GM12875 (cell line): ENCODE data around the gene FAR2.

Source experiments
- H3K4me3 ChIP-seq: one replicate; pipeline ENCODE4 v1.5.1; 2011; ENCODE audit warnings: low read depth, low read length, control low read depth
- TF ChIP-seq, protein P1 (sequence below): IDR thresholded peaks from 2 replicates; pipeline ENCODE4 v1.5.1; 2011; ENCODE audit warnings: low read depth, mild to moderate bottlenecking, control low read depth, inconsistent platforms, low read length, moderate library complexity, borderline replicate concordance; ENCODE audit not compliant: insufficient read depth

FAR2 gene

DNA sequence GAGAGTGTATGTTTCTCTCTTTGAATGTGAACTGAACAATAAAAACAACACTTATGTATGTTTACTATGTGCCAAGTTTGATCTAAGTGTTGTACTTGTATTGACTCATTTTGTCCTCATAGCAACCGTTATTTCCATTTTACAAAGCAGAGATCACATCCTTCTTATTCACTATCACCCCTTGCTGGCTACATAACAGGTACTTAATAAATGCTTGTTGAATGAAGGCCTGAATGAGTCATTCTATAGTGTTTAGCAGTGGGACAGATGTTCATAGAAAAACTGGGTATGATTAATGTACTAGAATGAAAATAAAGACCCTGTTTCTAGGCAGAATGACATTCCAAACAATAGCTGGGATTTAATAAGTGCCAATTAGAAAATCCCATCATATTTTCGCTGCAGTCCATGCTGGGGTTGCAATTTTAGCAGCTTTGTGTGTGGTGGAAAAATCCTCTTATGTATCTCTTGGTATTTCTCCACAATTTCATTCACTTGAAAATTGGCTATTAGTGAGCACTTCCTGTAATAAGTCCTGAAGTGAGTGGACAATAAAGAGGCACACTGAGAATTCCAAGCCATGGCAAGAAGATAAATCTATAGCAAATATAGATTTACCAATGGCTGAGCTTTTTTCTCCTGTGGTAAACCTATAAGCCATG is 86.0 kb downstream of the FAR2 start:
- TF ChIP-seq, protein P1, sequence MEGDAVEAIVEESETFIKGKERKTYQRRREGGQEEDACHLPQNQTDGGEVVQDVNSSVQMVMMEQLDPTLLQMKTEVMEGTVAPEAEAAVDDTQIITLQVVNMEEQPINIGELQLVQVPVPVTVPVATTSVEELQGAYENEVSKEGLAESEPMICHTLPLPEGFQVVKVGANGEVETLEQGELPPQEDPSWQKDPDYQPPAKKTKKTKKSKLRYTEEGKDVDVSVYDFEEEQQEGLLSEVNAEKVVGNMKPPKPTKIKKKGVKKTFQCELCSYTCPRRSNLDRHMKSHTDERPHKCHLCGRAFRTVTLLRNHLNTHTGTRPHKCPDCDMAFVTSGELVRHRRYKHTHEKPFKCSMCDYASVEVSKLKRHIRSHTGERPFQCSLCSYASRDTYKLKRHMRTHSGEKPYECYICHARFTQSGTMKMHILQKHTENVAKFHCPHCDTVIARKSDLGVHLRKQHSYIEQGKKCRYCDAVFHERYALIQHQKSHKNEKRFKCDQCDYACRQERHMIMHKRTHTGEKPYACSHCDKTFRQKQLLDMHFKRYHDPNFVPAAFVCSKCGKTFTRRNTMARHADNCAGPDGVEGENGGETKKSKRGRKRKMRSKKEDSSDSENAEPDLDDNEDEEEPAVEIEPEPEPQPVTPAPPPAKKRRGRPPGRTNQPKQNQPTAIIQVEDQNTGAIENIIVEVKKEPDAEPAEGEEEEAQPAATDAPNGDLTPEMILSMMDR = no peak
- H3K4me3 ChIP-seq = no peak overlapping the region

DNA sequence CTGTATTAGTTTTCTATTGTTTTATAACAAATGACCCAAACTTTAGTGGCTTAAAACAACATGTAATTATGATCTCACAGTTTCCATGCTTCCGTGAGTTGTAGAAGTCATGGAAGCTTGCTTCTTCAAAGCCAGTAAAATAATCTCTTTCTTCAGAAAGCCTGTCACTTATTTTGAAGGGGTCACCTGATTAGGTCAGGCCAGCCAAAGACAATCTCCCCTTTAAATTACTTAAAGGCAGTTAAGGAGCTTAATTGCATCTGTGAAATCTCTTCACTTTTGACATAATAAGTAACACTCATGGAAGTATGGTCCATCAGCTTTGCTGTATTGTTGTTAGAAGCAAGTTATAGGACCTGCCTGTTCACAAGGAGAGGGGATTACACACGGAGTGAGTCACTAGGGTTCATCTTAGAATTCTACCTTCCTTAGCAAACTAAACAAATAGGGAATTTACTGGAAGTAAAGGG is 89.8 kb downstream of the FAR2 start:
- no peak overlapping the region for H3K4me3 ChIP-seq
- TF ChIP-seq, protein P1 = no peak

DNA sequence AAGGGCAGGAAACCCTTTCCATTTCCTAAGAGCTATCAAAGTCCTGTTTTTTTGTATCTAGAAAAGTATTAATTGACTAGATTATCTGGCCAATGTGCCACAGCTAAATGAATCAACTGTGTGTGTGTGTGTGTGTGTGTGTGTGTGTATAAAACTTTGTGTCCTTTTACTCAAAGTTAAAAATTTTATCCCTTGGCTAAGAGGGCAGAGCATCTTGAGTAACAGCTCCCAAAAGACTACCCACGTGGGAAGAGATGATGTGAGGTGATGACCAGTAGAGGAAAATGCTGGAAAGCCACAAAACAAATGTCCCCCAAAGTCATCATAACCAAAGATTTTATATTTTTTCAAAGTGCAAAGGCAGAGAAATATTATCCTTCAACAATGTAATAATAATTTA is 90.3 kb downstream of the FAR2 start:
- no peak overlapping the region for H3K4me3 ChIP-seq
- TF ChIP-seq, protein P1 = no peak

DNA sequence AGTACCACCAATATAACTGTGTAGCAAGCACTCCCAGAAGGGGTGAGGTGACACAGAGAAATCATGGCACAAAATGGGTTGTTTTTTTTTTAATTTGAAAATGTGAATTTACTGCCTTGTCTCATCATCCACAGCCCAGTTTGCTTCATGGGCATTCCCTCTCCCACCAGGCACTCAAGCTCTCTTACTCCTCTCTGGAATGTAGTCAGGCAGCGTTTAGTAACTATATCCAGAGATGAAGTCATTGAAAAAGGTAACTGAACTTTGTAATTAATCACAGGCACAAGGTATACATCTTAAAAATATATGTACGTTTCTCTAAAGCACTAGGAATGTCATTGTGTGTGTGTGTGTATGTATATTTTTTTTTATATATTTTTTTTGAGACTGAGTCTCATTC is 91.4 kb downstream of the FAR2 start:
- TF ChIP-seq, protein P1 = no peak
- no peak overlapping the region for H3K4me3 ChIP-seq

DNA sequence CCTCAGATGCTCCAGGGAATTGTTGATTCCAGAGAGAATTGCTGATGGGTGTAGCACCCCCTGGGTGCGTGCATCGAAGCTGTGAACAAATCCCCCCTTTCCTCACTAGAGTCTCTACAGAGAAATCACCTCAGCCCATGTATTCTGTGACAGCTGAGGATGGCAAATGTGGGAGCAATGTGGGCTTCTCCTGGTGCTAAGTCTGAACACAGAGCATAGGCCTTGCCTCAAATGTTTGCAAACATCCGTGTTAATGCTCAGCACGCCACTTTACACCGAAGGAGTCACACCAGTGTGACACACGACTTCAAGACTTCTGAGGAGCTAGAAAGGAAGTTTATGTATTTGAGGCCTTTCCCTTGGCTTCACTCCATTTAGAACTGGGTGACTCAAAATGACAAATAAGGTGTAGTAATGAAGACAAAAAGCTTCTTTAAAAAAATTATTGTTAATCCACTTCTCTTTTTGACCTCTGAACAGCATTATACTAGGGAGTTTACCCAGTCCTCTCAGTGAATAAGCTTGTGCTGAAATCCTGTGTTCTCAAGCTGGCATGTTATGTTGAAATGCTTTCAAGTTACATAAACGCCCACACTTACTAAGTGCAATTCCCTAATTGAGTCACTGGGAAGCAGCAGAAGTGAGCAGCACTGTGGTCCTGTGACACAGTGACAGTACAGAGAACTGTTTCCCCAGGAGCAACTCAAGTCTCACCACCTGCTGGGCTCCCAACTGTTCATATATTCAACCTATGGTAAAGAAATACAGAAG is 92.9 kb downstream of the FAR2 start:
- no peak overlapping the region for H3K4me3 ChIP-seq
- TF ChIP-seq, protein P1 = no peak

DNA sequence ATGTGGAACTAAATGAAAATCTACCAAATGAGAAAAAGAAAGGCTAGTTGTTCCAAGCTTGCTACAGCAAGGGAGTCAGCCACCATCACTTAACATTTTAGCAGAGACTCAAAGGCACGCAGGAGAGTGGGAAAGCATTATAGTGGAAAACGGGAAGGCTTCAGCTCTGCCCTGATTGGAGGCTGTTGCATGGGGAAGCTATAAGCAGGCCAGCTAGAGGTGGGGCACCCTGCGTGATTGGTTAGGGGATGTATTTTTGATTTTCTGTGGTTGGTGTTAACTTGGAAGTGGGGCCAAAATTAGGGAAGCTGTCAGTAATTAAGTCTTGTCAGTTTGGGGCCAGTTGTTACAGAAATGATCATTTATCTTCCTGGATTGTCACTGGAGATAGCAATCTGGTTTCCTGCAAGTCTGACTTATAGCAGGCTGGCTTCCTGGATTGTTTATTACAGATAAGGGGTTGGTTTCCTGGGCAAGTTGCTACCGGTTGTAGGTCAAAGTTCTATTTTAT is 93.9 kb downstream of the FAR2 start:
- no peak overlapping the region for H3K4me3 ChIP-seq
- TF ChIP-seq, protein P1 = no peak
